HG02678 (cell line): ENCODE data around the gene SMNDC1.
"Not testable (repeated sequence)": the region's sequence is repeated elsewhere in the genome, so short reads cannot be mapped to it uniquely, and the experiment has no call there.

Source experiments
- ATAC-seq: cut with Tn5 transposase; IDR thresholded peaks from one replicate; pipeline ENCODE4 v1.9.1; 2021; ENCODE audit warnings: mild to moderate bottlenecking, moderate library complexity; ENCODE audit not compliant: unreplicated experiment

SMNDC1 gene

GRCh38 chr10:110254467-110254866 lies 50.3 kb downstream of the SMNDC1 start:
- ATAC-seq = no peak

DNA sequence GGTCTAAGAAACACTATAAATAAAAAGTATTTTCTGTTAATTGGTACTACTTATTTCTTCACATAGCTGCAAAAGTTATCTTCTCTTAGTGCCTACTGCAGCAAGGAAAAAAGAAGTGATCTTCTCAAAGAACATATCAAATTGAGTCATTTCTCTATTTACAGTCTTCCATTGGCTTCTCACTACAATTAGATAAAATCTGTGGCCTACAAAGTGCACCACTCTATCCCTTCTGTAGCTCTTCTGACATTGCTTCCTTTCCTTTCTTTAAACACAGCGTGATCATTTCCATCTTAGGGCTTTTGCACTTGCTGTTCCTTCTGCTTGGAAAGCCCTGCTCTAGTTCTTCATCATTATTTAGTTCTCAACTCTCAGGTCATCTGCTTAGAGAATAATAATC lies 52.6 kb downstream of the SMNDC1 start:
- no peak for ATAC-seq

DNA sequence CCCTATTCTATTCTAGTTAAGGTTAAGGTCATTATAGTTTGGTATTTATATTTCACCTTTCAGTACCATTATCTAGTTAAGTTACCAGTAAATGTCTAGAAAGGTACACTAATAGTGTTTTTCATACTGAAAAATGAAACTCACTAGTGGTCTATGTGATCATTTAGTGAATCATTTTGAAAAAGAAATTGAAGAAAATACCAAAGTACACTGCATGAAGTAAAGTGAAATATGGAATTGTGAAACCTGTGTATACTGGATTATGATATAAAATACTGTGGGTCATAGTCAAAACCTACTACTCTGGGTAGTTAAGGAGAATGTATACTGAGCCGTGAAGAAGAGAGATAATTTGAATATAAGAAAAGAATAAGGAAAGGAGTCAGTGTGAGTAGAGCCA lies 53.3 kb downstream of the SMNDC1 start:
- peak; percentile 82 for ATAC-seq

- peak; percentile 59 for ATAC-seq
These were observed 55.2 kb downstream of the SMNDC1 start for GRCh38 chr10:110249489-110249888.

- not testable (repeated sequence) for ATAC-seq
These were observed 56.9 kb downstream of the SMNDC1 start for GRCh38 chr10:110247833-110248232.

- ATAC-seq = no peak
These were observed 60.2 kb downstream of the SMNDC1 start for GRCh38 chr10:110244550-110244949.

- no peak for ATAC-seq
These were observed 62.2 kb downstream of the SMNDC1 start for GRCh38 chr10:110242511-110242910.

- no peak for ATAC-seq
These were observed 62.9 kb downstream of the SMNDC1 start for GRCh38 chr10:110241841-110242240.

- ATAC-seq = peak; percentile 57
These were observed 63.3 kb downstream of the SMNDC1 start for GRCh38 chr10:110241407-110241806.
